Cardiac septum (tissue), 1 donor: ENCODE results near the gene NUMB. TPM values are rescaled to one million over a fixed set of nuclear protein-coding genes. Genes with fewer than 3 reads are reported as not detected.
"Not testable (repeated sequence)": the region's sequence is repeated elsewhere in the genome, so short reads cannot be mapped to it uniquely, and the experiment has no call there.

ENCODE experiments used
- DNase-seq: peaks from one replicate; pipeline ENCODE4 v3.0.0-alpha.2; 2020; ENCODE audit warnings: low spot score
- intact Hi-C: fragments of 100-400 bp; cut with DNase I; formaldehyde crosslinking; loops from one replicate; pipeline ENCODE4 v1.14.0; 2022
- total RNA-seq: library from RNA; stranded (reverse); fragmentation: NEBNext Ultra II Directional; extraction: Animal tissue kit (Norgen Biotek cat#: 25700); gene quantifications from one replicate; pipeline ENCODE4 v1.2.1, GENCODE V29; 2021
- donor health status: DM: no; HTN: no; CAD: no.

The NUMB gene
- total RNA-seq, 1 donor from 2014 or later = 34.9 TPM

- intact Hi-C loops = loop anchor here (5.0 kb wide), 1 partner anchor 35 kb away; no protein-coding TSS in a partner anchor
- no peak for DNase-seq
These were observed 30.7 kb downstream of the NUMB start for GRCh38 chr14:73427516-73428264.

DNA sequence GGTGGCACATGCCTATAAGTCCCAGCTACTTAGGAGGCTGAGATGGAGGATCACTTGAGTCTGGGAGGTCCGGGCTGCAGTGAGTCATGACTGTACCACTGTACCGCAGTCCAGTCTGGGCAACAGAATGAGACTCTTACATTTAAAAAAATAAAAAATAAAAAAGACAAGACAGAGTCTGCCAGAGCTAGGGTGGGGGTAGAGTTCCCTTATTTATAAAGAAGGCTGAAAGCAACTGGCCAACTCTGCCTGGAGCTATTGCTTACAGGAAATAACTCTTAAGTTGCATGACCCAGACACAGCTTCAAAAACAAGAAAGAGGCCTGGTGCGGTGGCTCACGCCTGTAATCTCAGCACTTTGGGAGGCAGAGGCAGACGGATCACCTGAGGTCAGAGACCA lies 31.5 kb downstream of the NUMB start:
- no peak for DNase-seq
- intact Hi-C loops = loop anchor here (5.0 kb wide), 1 partner anchor 35 kb away; no protein-coding TSS in a partner anchor

GRCh38 chr14:73424453-73424852 lies 33.9 kb downstream of the NUMB start:
- no peak for DNase-seq
- intact Hi-C loops = no loop called here

- intact Hi-C loops, DNase-seq: not testable (repeated sequence)
These were observed 35.3 kb downstream of the NUMB start for GRCh38 chr14:73423092-73423491.

DNA sequence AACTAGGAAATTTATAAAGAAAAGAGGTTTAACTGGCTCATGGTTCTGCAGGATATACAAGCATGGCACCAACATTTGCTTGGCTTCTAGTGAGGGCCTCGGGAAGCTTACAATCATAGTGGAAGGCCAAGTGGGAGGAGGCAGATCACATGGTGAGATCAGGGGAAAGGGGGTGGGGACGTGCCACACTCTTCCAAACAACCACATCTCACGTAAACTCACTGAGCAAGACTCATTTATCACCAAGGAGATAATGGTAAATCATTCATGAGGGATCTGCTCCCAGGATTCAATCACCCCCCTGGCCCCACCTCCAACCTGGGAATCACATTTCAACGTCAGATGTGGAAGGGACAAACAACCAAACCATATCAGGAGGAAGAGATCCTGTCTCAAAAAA lies 35.8 kb downstream of the NUMB start:
- intact Hi-C loops = no loop called here
- DNase-seq = no peak

DNA sequence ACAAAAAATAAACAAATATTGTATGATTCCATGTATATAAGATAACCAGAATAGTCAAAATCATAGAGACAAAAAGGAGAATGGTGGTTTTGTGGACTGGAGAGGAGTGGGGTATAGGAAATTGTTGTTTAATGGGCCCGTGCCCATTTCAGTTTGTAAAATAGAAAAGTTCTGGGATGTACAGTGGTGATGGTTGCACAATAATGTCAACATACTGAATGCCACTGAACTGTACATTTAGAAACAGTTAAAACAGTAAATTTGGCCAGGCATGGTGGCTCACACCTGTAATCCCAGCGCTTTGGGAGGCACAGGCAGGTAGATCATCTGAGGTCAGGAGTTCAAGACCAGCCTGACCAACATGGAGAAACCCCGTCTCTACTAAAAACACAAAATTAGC lies 40.1 kb downstream of the NUMB start:
- intact Hi-C loops = no loop called here
- no peak for DNase-seq

- intact Hi-C loops, DNase-seq: not testable (repeated sequence)
These were observed 52.1 kb downstream of the NUMB start for GRCh38 chr14:73406248-73406647.

DNA sequence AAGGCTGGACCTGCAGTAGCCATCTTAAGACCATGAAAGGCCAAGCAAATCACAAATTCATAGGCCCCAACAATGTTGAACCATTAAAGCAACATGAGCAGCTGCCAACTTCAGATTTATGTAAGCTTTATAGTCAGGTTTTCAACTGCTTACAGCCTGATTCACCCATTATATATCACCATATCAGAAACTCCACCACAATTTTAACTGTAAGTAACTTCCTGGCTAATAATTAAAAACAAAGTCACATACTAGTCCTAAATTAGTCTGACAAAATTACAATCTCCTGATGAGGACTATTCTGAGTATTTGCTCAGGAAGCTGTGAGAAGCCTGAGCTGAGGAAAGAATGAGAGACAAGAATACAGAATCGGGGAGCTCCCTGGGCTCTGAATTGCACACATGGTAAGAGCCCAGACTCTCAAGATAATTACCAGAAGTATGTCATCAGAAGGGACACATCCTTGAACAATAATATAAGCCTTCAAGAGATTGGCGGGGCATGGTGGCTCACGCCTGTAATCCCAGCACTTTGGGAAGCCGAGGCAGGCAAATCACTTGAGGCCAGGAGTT lies 55.1 kb downstream of the NUMB start:
- no peak for DNase-seq
- intact Hi-C loops = no loop called here

- DNase-seq = no peak
These were observed 55.8 kb downstream of the NUMB start for GRCh38 chr14:73402579-73402978.

GRCh38 chr14:73397810-73398209 lies 60.5 kb downstream of the NUMB start:
- intact Hi-C loops = no loop called here
- DNase-seq = no peak

More at GRCh38 chr14:73402579-73402978, 55.8 kb downstream of the NUMB start:
- intact Hi-C loops = no loop called here

DNA sequence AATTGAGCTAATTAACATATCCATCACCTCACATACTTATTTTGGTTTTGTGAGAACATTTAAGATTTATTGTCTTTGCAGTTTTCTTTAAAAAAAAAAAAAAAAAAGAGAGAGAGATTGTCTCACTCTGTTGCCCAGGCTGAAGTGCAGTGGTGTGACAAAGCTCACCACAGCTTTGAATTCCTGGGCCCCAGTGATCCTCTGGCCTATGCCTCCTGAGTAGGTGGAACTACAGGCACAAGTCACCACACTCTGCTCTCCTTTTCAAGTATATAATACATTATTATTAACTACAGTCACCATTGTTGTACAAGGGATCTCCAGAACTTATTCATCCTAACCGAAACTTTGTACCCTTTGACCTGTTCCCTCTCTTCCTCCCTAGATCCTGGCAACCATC lies 64.0 kb downstream of the NUMB start:
- no peak for DNase-seq
- intact Hi-C loops = no loop called here

DNA sequence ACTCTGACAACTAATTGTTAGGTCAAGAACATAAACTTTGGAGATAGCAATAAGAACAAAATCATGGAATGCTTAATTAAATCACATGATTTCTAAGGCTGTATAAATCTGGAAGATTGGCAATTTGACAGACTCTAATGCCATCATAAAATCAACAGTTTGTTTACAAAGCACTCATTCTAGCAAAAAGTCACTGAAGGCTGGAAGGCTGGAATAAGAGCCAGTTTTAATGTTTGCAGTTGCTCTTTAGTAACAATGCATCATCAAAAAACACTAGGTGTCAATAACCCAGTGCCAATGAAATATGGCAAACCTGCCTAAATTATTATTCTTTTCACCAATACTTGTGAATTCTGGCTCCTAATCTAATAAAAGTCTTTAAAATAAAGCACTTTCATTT lies 65.0 kb downstream of the NUMB start:
- intact Hi-C loops = no loop called here
- no peak for DNase-seq

DNA sequence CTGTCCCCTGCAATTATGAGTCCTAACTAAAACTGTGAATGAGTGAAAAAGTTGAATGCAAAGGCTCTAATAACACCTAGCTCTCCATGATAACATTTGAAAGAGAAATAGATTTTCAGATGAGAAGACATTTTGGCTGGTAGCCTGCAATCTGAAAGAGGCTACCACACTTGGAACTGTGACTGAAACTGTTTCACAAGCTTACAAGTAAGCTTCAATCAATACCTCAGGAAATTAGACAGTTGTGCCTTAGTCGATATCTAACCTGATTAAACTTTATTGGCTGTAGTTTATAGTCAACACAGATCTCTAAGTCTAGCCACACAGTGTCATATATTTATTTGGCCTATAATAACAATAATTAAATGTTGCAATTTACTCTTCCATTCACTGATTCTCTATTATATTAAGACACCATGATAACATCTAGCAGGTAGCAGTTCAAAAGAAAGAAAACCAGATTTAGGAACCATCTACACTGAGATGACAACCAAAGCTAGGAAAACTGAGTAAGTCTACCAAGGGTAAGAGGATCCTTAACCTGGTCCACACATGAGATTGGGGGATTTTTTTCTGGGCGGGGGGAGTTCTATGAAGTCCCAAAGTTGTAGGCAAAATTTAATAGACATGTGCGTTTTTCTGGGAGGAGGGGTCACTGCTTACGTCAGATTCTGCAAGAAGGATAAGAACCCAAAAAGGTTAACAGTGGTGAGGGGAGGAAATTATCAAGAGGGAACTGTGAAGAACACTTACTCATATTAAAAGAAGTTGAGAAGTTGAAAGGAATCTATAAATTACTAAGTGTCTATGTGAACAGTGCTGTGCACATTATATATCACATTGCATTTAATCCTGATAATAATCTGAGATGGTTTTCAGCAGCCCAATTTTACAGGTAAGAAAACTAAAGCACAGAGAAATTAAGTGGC lies 65.8 kb downstream of the NUMB start:
- no peak for DNase-seq
- intact Hi-C loops = no loop called here

DNA sequence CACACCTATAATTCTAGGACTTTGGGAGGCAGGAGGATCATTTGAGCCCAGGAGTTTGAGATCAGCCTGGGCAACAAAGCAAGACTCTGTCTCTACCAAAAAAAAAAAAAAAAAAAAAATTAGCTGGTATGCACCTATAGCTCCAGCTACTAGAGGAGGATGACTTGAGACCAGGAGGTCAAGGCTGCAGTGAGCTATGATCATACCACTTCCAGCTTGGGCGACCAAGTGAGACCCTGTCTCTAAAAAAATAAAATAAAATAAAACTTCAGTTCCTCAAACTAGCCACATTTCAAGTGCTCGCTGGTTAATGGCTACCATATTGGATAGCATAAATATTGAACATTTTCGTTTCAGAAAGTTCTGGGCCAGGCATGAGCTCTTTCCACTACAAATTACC lies 70.5 kb downstream of the NUMB start:
- intact Hi-C loops, DNase-seq: not testable (repeated sequence)

- intact Hi-C loops = no loop called here
- DNase-seq = no peak
These were observed 72.0 kb downstream of the NUMB start for GRCh38 chr14:73386342-73386741.

- intact Hi-C loops = not testable (repeated sequence)
These were observed 73.3 kb downstream of the NUMB start for GRCh38 chr14:73385021-73385420.

GRCh38 chr14:73383356-73383755 lies 75.0 kb downstream of the NUMB start:
- intact Hi-C loops = no loop called here
- no peak for DNase-seq

More at GRCh38 chr14:73385021-73385420, 73.3 kb downstream of the NUMB start:
- DNase-seq = not testable (repeated sequence)

DNA sequence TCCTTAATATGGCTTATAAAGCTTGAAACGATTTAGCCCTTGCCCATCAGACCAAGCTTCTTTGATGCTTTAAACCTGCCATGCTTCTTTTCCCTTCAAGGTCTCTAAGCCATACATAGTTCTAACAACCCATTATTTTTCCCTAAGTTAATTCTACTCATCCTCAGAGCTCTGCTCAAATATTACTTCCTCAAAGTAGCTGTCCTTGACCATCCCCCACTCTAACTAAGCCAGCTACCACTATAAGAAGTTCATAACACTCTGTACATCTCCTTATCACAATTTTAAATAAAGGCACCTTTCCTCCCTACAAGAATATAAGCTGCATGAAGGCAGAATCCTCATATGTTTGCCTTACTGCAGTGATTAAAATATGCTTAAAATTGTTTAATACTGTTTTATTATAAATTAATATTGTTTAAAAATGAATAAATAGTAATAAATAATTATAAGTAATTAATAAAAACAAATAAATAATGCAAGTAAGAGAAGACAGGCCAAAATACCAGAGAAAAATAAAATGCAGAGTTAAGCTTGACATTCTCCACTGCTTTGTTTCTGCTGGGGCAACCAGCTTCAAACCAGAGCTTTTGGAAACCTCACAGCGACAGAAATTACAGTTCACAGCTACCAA lies 76.8 kb downstream of the NUMB start:
- intact Hi-C loops = no loop called here
- no peak for DNase-seq

DNA sequence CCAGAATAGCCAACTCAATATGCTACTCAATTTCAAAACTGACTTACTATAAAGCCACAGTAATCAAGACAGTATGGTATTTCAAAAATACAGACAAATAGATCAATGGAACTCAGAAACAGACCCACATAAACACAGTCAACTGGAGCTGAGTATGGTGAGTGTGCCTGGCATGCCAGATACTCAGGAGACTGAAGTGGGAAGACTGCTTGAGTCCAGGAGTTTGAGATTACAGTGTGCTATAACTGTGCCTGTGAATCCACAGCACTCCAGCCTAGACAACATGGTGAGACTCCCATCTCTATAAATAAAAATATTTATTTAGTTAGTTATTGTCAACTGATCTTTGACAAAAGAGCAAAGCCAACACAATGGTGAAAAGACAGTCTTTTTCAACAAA lies 81.8 kb downstream of the NUMB start:
- intact Hi-C loops = no loop called here
- DNase-seq = no peak

- no peak for DNase-seq
- intact Hi-C loops = no loop called here
These were observed 82.5 kb downstream of the NUMB start for GRCh38 chr14:73375861-73376260.
